Stimulated activated CD4-positive, alpha-beta T cell treated with anti-CD3 and anti-CD28 coated beads, Interleukin-4, amount 100 ng/mL, for 1 hour (primary cell): ENCODE data around the gene TP53INP2.
A peak's percentile ranks its signal among the peaks of the same experiment; 100 is the strongest.
"Not testable (repeated sequence)": the region's sequence is repeated elsewhere in the genome, so short reads cannot be mapped to it uniquely, and the experiment has no call there.

Experiments
- DNase-seq: peaks from one replicate; pipeline ENCODE4 v3.0.0-alpha.2; 2020

TP53INP2 gene

GRCh38 chr20:34706302-34706875 lies 2.2 kb downstream of the TP53INP2 start:
- DNase-seq: no peak

DNA sequence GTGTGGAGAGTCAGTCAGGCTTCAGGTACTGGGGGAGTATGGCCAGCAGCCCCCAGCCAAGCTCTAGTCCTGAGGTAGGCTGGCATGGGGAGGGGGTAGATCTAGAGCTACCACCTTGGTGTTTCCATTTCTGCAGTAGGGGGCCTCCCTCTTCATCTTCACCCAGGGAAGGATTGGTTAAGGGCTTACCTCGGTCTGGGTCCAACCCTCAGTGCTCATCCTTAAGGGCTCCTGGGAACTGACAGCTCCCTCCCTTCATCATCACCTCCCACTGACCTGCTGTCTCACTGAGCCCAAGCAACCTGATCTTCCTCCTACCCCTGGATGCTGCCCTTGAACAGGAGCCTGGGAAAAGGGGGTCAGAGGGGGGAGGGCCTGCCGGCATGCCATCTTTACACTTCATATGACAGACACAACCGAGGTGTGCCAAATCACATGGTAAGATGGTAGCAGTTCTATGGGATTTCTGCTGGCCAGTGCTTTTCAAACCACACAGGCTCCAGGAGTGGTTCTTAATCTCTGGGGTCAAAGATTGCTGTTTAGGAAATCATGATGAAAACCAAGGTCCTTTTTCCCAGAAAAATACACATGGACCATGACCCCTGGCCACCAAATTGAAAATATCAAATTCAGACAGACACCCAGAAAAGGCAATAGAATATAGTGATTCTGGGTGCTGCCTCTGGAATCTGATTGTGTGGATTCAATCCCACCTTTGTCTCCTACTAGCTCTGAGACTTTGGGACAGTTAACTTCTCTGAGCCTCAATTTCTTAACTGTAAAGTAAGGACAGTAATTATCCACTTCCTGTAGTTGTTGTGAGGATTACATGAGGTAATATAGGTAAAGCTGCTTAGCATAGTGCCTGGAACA lies 3.0 kb downstream of the TP53INP2 start:
- no peak for DNase-seq

DNA sequence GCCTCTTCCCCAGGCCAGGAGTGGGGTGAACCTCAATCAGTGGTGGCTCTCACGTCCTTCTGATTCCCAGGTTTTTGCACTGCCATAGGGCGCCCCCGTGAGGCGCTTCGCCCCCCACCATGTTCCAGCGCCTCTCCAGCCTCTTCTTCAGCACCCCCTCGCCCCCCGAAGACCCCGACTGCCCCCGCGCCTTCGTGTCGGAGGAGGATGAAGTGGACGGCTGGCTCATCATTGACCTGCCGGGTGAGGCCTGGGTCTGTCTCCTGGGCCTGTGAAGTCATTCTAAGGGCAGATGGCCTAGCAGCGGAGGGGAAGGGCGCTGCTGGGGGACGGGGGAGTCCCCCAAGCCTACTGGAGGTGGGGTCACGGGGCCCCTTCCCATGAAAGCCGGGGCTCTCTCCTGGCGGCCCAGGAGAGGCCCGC lies 4.5 kb downstream of the TP53INP2 start:
- peak; percentile 56 for DNase-seq

DNA sequence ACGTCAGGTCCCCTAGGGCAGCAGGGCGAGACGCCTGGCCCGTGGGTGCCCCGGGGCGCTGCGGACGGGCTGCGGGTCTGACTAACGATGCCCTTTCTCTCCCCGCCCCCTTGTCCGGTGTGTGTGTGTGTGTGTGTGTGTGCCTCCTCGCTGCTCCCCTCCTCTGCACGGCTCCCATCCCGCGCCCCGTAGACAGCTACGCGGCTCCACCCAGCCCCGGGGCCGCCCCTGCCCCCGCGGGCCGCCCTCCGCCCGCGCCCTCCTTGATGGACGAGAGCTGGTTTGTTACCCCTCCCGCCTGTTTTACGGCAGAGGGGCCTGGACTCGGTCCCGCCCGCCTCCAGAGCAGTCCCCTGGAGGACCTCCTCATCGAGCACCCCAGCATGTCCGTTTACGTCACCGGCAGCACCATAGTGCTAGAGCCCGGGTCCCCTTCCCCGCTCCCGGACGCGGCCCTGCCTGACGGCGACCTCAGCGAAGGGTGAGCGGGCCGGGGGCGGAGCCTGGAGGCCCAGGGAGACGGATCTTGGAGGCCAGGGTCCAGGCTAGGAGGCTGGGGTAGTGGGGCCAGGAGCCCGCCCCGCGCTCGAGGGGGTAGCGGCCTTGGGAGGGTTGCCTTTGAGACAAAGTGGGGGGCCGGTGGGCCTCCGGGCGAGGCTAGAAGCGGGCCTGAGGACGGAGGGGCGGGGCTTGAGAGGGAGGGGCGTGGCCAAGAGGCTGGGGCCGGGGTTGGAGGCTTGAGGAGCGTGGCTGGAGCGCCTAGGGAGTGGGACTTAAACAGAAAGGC lies 5.1 kb downstream of the TP53INP2 start:
- peak; percentile 79 for DNase-seq

GRCh38 chr20:34709831-34710567 lies 5.9 kb downstream of the TP53INP2 start:
- DNase-seq: peak; percentile 66

GRCh38 chr20:34710568-34710839 lies 6.4 kb downstream of the TP53INP2 start:
- DNase-seq: no peak

GRCh38 chr20:34710861-34711574 lies 6.9 kb downstream of the TP53INP2 start:
- DNase-seq: no peak

DNA sequence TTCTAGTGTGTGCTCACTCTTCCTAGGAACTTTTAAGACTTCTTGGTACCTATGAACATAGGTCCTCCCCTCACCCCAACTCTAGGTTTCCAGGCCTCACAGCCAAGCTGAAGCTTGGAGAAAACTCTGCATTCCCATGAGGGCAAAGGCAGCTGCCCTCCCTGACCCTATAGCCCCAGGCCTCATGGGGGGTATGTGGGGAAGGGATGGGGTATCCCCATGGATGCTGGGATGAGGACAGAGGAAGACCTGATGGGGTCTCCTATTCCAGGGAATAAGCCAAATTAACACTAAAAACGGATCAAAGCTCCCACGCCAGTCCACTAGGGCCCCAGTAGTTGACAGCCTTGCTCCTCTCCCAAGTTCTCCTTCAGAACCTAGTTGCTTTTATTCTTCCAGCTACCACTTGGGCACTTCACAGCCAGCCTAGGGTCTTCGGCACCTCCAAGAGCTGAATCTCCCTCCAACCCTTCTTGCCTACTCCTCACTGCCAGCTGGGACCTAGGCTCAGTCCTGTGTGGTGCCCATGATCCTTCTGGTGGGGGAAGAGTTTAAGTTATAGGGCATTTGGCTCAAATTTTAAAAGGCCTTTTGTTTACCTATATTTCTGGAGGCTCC lies 7.8 kb downstream of the TP53INP2 start:
- no peak for DNase-seq

DNA sequence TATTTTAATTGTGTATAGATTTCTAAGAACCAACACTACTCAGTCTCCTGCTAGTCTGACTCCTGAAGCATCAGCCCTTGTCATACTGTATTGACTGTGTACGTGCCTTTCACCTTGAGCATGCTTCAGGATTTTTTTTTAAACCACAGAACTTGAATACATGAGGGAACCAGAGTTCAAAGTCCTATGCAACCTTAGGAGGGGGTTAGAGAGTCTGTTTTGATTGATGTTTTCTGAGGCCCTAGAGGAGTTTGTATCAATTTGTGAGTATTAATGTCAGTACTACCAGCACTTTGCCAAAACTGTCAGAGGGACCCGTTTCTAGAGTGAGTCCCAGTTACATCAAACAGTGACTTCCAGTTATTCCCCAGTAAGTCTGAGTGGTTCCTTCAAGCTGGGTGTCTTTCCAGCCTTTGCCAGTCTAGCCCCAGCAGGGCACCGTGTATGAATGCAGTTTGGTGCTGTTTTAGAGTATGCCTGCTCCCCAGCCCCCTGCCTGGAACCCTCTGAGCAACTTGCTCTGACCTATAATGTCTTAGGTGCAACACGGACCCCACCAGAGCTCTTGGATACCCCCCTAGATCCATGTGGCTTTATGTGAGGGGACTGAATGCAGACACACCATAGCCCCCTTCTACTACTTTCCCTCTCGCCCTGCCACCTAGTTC lies 8.5 kb downstream of the TP53INP2 start:
- DNase-seq: no peak

- DNase-seq: no peak
Measured at GRCh38 chr20:34713194-34713943, 9.2 kb downstream of the TP53INP2 start.

DNA sequence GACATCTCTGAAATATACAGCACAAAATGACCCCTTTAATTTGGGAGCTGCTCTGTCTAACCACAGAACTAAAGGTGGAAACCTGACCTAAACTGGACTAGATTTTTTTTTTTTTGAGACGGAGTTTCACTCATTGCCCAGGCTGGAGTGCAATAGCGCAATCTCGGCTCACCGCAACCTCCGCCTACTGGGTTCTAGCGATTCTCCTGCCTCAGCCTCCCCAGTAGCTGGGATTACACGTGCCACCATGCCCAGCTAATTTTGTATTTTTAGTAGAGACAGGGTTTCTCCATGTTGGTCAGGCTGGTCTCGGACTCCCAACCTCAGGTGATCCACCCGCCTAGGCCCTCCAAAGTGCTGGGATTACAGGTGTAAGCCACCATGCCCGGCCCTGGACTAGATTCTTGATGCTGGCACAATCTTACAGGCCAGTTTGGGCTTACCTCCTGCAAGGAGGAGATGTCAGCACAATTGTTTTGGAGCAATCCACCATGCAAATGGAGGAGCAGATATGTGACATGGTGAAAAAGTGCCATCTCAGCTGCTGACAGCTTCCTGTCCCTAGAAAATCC lies 9.9 kb downstream of the TP53INP2 start:
- DNase-seq: not testable (repeated sequence)

DNA sequence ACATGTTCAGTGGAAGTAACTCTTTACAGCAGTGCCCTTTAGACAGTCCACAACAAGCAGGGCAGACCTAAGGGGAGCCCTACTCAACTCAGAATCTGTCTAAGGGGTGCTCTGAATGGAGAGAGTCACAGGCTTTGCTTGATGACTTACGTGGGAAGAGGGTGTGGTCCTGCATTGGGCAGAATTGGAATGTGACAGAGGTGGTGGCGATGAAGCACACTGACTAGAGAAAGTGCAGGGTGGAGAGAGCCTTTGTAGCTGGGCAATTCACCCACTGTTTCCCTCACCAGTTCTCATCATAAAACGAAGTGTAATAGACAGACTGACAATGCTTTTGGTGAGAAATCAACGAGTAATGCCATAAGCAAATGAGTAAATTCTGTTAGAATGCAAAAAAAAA lies 11.2 kb downstream of the TP53INP2 start:
- DNase-seq: no peak

GRCh38 chr20:34716921-34717229 lies 12.7 kb downstream of the TP53INP2 start:
- DNase-seq: no peak

DNA sequence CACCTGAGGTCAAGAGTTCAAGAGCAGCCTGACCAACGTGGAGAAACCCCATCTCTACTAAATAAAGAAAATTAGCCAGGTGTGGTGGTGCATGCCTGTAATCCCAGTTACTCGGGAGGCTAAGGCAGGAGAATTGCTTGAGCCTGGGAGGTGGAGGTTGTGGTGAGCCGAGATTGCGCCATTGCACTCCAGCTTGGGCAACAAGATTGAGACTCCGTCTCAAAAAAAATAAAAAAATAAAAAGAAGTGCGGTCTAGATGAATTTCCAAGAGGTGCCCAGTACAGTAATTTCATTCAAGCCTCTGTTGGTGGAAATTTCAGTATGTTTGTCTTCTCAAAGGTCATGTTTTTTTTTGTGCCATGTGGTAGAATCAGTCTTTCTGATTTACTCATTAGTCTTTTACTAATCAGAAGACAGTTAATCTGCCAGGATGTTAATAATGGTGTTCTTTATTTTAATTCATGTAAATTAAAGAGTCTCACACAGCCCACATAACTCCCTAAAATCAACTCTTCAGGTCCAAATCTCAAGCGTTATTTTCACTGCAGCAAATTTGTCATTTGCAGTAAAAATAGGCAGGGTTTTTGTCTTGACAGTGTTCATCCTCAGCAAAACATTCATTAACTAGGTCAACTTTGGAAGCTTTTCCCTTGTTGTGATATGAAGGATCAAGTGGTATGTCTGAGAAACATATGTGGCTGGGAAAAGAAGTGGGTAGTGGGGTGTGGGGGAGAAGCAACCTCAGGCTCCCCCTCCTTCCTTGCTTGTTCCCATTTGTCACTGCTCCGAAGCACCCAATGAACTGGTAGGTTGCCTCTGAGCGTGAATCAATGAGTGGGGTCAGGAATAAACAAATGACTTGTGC lies 13.3 kb downstream of the TP53INP2 start:
- DNase-seq: no peak

DNA sequence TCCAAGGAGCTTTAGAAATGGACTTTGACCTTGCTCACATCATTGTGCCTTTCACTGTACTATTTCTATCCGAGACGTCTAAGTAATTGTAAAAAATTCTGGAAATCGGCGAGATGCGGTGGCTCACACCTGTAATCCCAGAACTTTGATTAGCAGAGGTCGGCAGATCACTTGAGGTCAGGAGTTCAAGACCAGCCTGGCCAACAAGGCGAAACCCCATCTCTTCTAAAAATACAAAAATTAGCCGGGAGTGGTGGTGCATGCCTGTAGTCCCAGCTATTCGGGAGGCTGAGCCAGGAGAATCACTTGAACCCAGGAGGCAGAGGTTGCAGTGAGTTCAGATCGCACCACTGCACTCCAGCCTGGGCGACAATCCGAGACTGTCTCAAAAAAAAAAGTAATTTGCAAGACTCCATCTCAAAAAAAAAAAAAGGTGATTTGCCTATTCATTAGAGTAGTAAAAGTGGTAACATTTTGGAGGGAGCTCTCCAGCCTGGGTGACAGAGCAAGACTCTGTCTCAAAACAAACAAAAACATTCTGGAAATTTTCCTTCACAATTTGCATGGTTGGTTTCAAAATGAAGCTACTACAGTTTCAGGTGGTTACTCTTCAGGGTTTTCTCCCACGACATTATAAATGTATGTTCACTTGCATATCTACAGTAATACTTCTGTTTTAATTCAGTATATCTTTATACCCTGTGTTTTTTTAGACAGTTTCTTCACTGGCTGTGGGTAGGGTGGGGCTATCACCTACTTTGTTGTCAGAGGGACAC lies 15.3 kb downstream of the TP53INP2 start:
- DNase-seq: not testable (repeated sequence)

GRCh38 chr20:34720266-34720665 lies 16.1 kb downstream of the TP53INP2 start:
- no peak for DNase-seq

GRCh38 chr20:34722560-34722959 lies 18.4 kb downstream of the TP53INP2 start:
- not testable (repeated sequence) for DNase-seq

GRCh38 chr20:34724172-34724571 lies 20.0 kb downstream of the TP53INP2 start:
- no peak for DNase-seq

DNA sequence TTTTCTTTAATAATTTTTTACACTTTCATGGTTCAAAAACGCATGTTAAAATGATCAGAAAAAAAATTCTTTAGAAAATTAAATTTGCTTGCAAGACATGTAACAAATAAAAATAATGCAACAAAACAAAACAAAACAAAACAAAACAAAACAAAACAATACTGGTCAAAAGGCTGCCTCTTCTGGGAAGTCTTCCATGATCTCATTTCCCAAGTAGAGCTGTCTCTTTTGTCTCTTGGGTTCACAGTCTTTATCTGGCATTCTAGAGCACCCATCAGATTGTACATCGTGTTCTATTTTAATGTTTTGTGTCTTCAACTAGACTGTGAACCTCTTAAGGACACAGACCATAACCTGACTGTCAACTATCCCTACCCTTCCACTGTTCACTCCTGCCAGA lies 25.3 kb downstream of the TP53INP2 start:
- no peak for DNase-seq
